Gastroesophageal sphincter (tissue), 3 donors: ENCODE results near the gene STAM2.

ENCODE experiments used
- POLR2AphosphoS5 ChIP-seq: sonication (generic); formaldehyde crosslinking; IDR thresholded peaks from one replicate; pipeline ENCODE4 v1.6.1; 2017; ENCODE audit warnings: antibody characterized with exemption
- TF ChIP-seq, protein P1 (sequence below), 4 experiments: fragments of 200-600 bp in 2 of 4; fragments of 450-650 bp in 2 of 4; sonication (generic) in 1 of 4; IDR thresholded peaks; one replicate each; pipeline ENCODE4 v1.5.1; 2017 to 2019; ENCODE audit warnings: antibody characterized with exemption in 4 of 4, mild to moderate bottlenecking in 2 of 4, moderate library complexity in 2 of 4

DNA sequence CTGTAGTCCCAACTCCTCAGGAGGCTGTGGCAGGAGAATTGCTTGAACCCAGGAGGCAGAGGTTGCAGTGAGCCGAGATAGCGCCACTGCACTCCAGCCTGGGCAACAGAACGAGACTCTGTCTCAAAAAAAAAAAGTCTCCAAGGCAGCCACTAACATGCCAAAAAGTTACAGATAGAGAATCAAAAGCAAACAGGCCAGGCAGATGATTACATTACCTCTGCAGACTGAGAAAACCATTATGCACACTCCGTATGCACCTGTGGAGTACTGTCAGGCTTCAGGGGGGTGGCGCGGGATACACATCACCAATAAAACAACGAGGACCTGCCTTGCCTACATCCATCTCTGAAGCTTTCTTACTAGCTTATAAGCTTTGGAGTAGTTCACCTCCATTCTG, 10.3 kb downstream of the STAM2 start:
- TF ChIP-seq, protein P1, sequence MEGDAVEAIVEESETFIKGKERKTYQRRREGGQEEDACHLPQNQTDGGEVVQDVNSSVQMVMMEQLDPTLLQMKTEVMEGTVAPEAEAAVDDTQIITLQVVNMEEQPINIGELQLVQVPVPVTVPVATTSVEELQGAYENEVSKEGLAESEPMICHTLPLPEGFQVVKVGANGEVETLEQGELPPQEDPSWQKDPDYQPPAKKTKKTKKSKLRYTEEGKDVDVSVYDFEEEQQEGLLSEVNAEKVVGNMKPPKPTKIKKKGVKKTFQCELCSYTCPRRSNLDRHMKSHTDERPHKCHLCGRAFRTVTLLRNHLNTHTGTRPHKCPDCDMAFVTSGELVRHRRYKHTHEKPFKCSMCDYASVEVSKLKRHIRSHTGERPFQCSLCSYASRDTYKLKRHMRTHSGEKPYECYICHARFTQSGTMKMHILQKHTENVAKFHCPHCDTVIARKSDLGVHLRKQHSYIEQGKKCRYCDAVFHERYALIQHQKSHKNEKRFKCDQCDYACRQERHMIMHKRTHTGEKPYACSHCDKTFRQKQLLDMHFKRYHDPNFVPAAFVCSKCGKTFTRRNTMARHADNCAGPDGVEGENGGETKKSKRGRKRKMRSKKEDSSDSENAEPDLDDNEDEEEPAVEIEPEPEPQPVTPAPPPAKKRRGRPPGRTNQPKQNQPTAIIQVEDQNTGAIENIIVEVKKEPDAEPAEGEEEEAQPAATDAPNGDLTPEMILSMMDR (IDR thresholded peaks at IDR 0.05) = no peak
- TF ChIP-seq POLR2AphosphoS5 = no peak
